IMR-90 (cell line): ENCODE results near the gene CSF2RB. TPM values are rescaled to one million over a fixed set of nuclear protein-coding genes. Genes with fewer than 3 reads are reported as not detected.

Experiments used
- ATAC-seq: fragments of 200-7000 bp; cut with Tn5 transposase; 2 replicates; pipeline ENCODE4 v1.9.1; 2020; ENCODE audit warnings: low read depth, mild to moderate bottlenecking, moderate library complexity
- BruUV-seq: library from RNA; stranded (reverse); fragments of 400-500 nt; replicated peaks from 2 replicates; lab custom pipeline; 2021; lab: Mats Ljungman, UMichigan
- CTCF ChIA-PET: fragments of 300-600 bp; formaldehyde crosslinking; extraction: SDS; loops from one replicate; lab custom pipeline; 2021; ENCODE audit warnings: antibody characterized with exemption; lab: Yijun Ruan, JAX
- POLR2A ChIA-PET: fragments of 300-600 bp; sonication (Branson Sonifier 250); formaldehyde crosslinking; loops from one replicate; lab custom pipeline; 2022; ENCODE audit warnings: antibody characterized with exemption; ENCODE audit not compliant: unreplicated experiment; lab: Charles Lee
- DNase-seq: peaks from one replicate; pipeline ENCODE4 v3.0.0; 2013
- H2AFZ ChIP-seq: replicated peaks from 2 replicates; pipeline ENCODE3; 2013; ENCODE audit warnings: low read length, mild to moderate bottlenecking; ENCODE audit not compliant: poor library complexity
- H2AK5ac ChIP-seq: 2 replicates; pipeline ENCODE4 v1.6.1; 2013; ENCODE audit warnings: low read depth, low read length, inconsistent platforms
- H2AK9ac ChIP-seq: replicated peaks from 2 replicates; pipeline ENCODE3; 2013; ENCODE audit warnings: mild to moderate bottlenecking, low read depth, low read length, moderate library complexity; ENCODE audit not compliant: poor library complexity
- H2BK120ac ChIP-seq: 2 replicates; pipeline ENCODE4 v1.6.1; 2013; ENCODE audit warnings: low read depth, low read length, inconsistent platforms
- H2BK15ac ChIP-seq: 3 replicates; pipeline ENCODE4 v1.6.1; 2013; ENCODE audit warnings: low read depth, low read length, inconsistent platforms
- H2BK20ac ChIP-seq: 2 replicates; pipeline ENCODE4 v1.6.1; 2013; ENCODE audit warnings: low read depth, mild to moderate bottlenecking, inconsistent platforms, low read length, moderate library complexity
- H2BK5ac ChIP-seq: 2 replicates; pipeline ENCODE4 v1.6.1; 2013; ENCODE audit warnings: mild to moderate bottlenecking, low read depth, low read length, inconsistent platforms; ENCODE audit not compliant: poor library complexity, severe bottlenecking
- H3K14ac ChIP-seq: replicated peaks from 2 replicates; pipeline ENCODE4 v1.6.1; 2013; ENCODE audit warnings: low read depth, low read length, inconsistent platforms
- H3K18ac ChIP-seq: 2 replicates; pipeline ENCODE4 v1.6.1; 2013; ENCODE audit warnings: low read depth, low read length, control low read depth
- H3K23ac ChIP-seq: 2 replicates; pipeline ENCODE4 v1.6.1; 2013; ENCODE audit warnings: low read depth, low read length, inconsistent platforms
- H3K27ac ChIP-seq: 2 replicates; pipeline ENCODE4 v1.5.1; 2013; ENCODE audit warnings: mild to moderate bottlenecking, control low read depth, low read length; ENCODE audit not compliant: insufficient read depth
- H3K27me3 ChIP-seq: 2 replicates; pipeline ENCODE4 v1.6.1; 2013; ENCODE audit warnings: low read length; ENCODE audit not compliant: control insufficient read depth, insufficient read depth
- H3K36me3 ChIP-seq: 2 replicates; pipeline ENCODE4 v1.6.1; 2013; ENCODE audit warnings: low read length, mixed read lengths; ENCODE audit not compliant: control insufficient read depth, insufficient read depth
- H3K4ac ChIP-seq: 2 replicates; pipeline ENCODE4 v1.6.1; 2013; ENCODE audit warnings: low read depth, low read length, inconsistent platforms
- H3K4me1 ChIP-seq: 2 replicates; pipeline ENCODE4 v1.6.1; 2013; ENCODE audit warnings: low read length, mixed read lengths; ENCODE audit not compliant: control insufficient read depth, insufficient read depth
- H3K4me2 ChIP-seq: 2 replicates; pipeline ENCODE4 v1.6.1; 2013; ENCODE audit warnings: low read depth, mild to moderate bottlenecking, control low read depth, low read length, moderate library complexity
- H3K4me3 ChIP-seq: 2 replicates; pipeline ENCODE4 v1.5.1; 2013; ENCODE audit warnings: low read depth, mild to moderate bottlenecking, control low read depth, low read length, moderate library complexity; ENCODE audit not compliant: insufficient read depth
- H3K56ac ChIP-seq: 2 replicates; pipeline ENCODE4 v1.6.1; 2013; ENCODE audit warnings: low read length, inconsistent platforms; ENCODE audit not compliant: insufficient read depth; ENCODE audit errors: extremely low read depth
- H3K79me1 ChIP-seq, 2 experiments: 2 replicates each; pipeline ENCODE4 v1.6.1; 2013; ENCODE audit warnings: low read length in 2 of 2, inconsistent platforms in 1 of 2, low read depth in 1 of 2
- H3K9ac ChIP-seq: 2 replicates; pipeline ENCODE4 v1.6.1; 2013; ENCODE audit warnings: low read depth, low read length, control low read depth
- H3K9me1 ChIP-seq: 2 replicates; pipeline ENCODE4 v1.6.1; 2013; ENCODE audit warnings: low read length, inconsistent platforms; ENCODE audit not compliant: insufficient read depth
- H3K9me3 ChIP-seq: 2 replicates; pipeline ENCODE4 v1.6.1; 2013; ENCODE audit warnings: low read length; ENCODE audit not compliant: control insufficient read depth, insufficient read depth
- H4K20me1 ChIP-seq: 2 replicates; pipeline ENCODE4 v1.6.1; 2013; ENCODE audit warnings: low read length, inconsistent platforms; ENCODE audit not compliant: insufficient read depth
- H4K5ac ChIP-seq: 2 replicates; pipeline ENCODE4 v1.6.1; 2013; ENCODE audit warnings: mild to moderate bottlenecking, low read depth, low read length, control low read depth
- H4K8ac ChIP-seq, 2 experiments: 2 replicates each; pipeline ENCODE4 v1.6.1; 2013; ENCODE audit warnings: low read depth in 2 of 2, low read length in 2 of 2, control low read depth in 1 of 2, inconsistent platforms in 1 of 2
- H4K91ac ChIP-seq: 2 replicates; pipeline ENCODE4 v1.6.1; 2013; ENCODE audit warnings: low read depth, low read length, inconsistent platforms; ENCODE audit not compliant: insufficient read depth
- BHLHE40 ChIP-seq: fragments of 150-350 bp; IDR thresholded peaks from 2 replicates; pipeline ENCODE4 v1.6.1; 2016; ENCODE audit warnings: mild to moderate bottlenecking, low read depth, low read length
- CEBPB ChIP-seq: IDR thresholded peaks from 2 replicates; pipeline ENCODE4 v1.6.1; 2012; ENCODE audit warnings: low read depth, low read length, improper control_type of control experiment
- CHD1 ChIP-seq: IDR thresholded peaks from 2 replicates; pipeline ENCODE4 v1.6.1; 2012; ENCODE audit warnings: low read depth, low read length, improper control_type of control experiment
- POLR2A ChIP-seq: IDR thresholded peaks from 2 replicates; pipeline ENCODE4 v1.6.1; 2012; ENCODE audit warnings: mild to moderate bottlenecking, low read depth, low read length
- WGBS, 2 experiments: methylation state at CpG; one replicate each; pipeline versions ENCODE4 v1.1.5 to v1.1.7; 2013; ENCODE audit warnings: missing lambda C conversion rate in 2 of 2; ENCODE audit not compliant: insufficient read length in 1 of 2; ENCODE audit errors: extremely low coverage in 2 of 2; 5-methylcytosine and 5-hydroxymethylcytosine counted together
- dilution Hi-C: fragments of 300-500 bp; cut with HindIII; formaldehyde crosslinking; loops from one replicate; pipeline ENCODE4 v1.14.3; 2018; ENCODE audit warnings: low sequenced_read_pairs; ENCODE audit not compliant: unreplicated experiment
- in situ Hi-C: fragments of 300-500 bp; cut with MboI; formaldehyde crosslinking; loops from 3 replicates; pipeline ENCODE4 v1.14.3; 2019; ENCODE audit warnings: low sequenced_read_pairs, inconsistent platforms, mixed read lengths
- intact Hi-C: fragments of 100-400 bp; cut with micrococcal nuclease; formaldehyde crosslinking; loops from 2 replicates; pipeline ENCODE4 v1.10.0; 2022
- polyA plus RNA-seq, 3 experiments: library from polyadenylated mRNA; depleted of rRNA; stranded (reverse); fragments of >200 nt; gene quantifications; 2 replicates each; pipeline ENCODE4 v1.2.3, GENCODE V29; 2012; ENCODE audit warnings: low replicate concordance in 1 of 3
- total RNA-seq: library from RNA; depleted of rRNA; stranded (reverse); fragments of >200 nt; gene quantifications from 2 replicates; pipeline ENCODE4 v1.2.3, GENCODE V29; 2012
- TF ChIP-seq, protein P1 (sequence below): conservative IDR thresholded peaks from 2 replicates; pipeline ENCODE4 v1.5.1; 2012; ENCODE audit warnings: mild to moderate bottlenecking, low read depth, low read length, improper control_type of control experiment
- TF ChIP-seq, protein P2 (sequence below): fragments of 150-350 bp; IDR thresholded peaks from 2 replicates; pipeline ENCODE4 v1.6.1; 2016; ENCODE audit warnings: low read depth, mild to moderate bottlenecking, low read length, moderate library complexity, borderline replicate concordance

CSF2RB gene
- total and polyA plus RNA-seq, 2 of the 4 experiments (the other 2 are of a cell fraction), result not detected

DNA sequence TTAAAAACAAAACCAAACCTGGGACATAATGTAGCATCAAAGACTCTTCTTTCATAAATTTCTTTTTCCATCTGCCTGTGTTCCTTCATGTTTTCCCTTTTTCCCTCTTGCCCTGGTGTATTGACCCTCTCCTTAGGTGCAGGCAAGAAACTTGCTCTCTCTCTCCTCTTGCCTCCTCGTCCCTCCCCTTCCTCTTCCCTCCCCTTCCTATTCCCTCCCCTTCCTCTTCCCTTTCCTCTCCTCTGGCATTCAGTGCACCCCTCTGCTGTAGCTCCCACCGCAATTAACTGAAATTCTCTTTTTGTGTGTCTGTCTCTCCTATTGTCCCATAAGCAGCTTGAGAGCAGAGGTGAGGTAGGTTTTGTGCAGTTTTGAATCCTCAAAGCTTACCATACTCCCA is 49.9 kb downstream of the CSF2RB start:
- dilution Hi-C loops, result no loop called here
- no peak overlapping the region for H4K5ac ChIP-seq
- H3K9ac ChIP-seq, result no peak overlapping the region
- CTCF ChIA-PET, result interaction anchor here (0.6 kb wide), 1 partner anchor 849 kb away, joined by 3 read pairs; no protein-coding TSS in a partner anchor
- H3K18ac ChIP-seq, result no peak overlapping the region
- no peaks in the 10 kb centered on the region for H3K9me1 ChIP-seq
- no peak overlapping the region for H2BK120ac ChIP-seq
- intact Hi-C loops, result no loop called here
- no peak overlapping the region for H4K91ac ChIP-seq
- no peak overlapping the region for H2AFZ ChIP-seq
- no peak overlapping the region for H3K27ac ChIP-seq
- no peak overlapping the region for H3K4me3 ChIP-seq
- H2BK15ac ChIP-seq, result no peak overlapping the region
- no peak overlapping the region for H3K4me2 ChIP-seq
- H4K8ac ChIP-seq, result no peak overlapping the region
- POLR2A ChIA-PET, result no interaction called here
- TF ChIP-seq, protein P1, sequence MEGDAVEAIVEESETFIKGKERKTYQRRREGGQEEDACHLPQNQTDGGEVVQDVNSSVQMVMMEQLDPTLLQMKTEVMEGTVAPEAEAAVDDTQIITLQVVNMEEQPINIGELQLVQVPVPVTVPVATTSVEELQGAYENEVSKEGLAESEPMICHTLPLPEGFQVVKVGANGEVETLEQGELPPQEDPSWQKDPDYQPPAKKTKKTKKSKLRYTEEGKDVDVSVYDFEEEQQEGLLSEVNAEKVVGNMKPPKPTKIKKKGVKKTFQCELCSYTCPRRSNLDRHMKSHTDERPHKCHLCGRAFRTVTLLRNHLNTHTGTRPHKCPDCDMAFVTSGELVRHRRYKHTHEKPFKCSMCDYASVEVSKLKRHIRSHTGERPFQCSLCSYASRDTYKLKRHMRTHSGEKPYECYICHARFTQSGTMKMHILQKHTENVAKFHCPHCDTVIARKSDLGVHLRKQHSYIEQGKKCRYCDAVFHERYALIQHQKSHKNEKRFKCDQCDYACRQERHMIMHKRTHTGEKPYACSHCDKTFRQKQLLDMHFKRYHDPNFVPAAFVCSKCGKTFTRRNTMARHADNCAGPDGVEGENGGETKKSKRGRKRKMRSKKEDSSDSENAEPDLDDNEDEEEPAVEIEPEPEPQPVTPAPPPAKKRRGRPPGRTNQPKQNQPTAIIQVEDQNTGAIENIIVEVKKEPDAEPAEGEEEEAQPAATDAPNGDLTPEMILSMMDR, result no peak
- TF ChIP-seq CEBPB, result no peak
- no peak for TF ChIP-seq CHD1
- TF ChIP-seq POLR2A, result no peak
- TF ChIP-seq BHLHE40, result no peak
- TF ChIP-seq, protein P2, sequence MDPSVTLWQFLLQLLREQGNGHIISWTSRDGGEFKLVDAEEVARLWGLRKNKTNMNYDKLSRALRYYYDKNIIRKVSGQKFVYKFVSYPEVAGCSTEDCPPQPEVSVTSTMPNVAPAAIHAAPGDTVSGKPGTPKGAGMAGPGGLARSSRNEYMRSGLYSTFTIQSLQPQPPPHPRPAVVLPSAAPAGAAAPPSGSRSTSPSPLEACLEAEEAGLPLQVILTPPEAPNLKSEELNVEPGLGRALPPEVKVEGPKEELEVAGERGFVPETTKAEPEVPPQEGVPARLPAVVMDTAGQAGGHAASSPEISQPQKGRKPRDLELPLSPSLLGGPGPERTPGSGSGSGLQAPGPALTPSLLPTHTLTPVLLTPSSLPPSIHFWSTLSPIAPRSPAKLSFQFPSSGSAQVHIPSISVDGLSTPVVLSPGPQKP, result no peak
- H3K56ac ChIP-seq, result no peak overlapping the region
- no peaks in the 10 kb centered on the region for H3K4me1 ChIP-seq
- H3K79me1 ChIP-seq, result no peaks in the 10 kb centered on the region
- H2BK5ac ChIP-seq, result no peak overlapping the region
- no peaks in the 10 kb centered on the region for H3K36me3 ChIP-seq
- H2AK9ac ChIP-seq, result no peak overlapping the region
- DNase-seq (no peak), ATAC-seq (no peak)
- H3K27me3 ChIP-seq, result peaks cover 23% of the 10 kb centered on the region
- no TSS peak for BruUV-seq
- in situ Hi-C loops, result no loop called here
- no peaks in the 10 kb centered on the region for H3K9me3 ChIP-seq
- no peak overlapping the region for H3K23ac ChIP-seq
- H3K14ac ChIP-seq, result no peak overlapping the region
- no peaks in the 10 kb centered on the region for H4K20me1 ChIP-seq
- WGBS, 2 experiments, result 0% methylated on average over 1 of the region's 2 CpGs; no CpG with 5 or more reads in 1 of the 2 experiments
- H2BK20ac ChIP-seq, result no peak overlapping the region
- no peak overlapping the region for H2AK5ac ChIP-seq
- H3K4ac ChIP-seq, result no peak overlapping the region
